ENCODE data around the gene RCOR1. TPM values are rescaled to one million over a fixed set of nuclear protein-coding genes. Genes with fewer than 3 reads are reported as not detected.
"Not testable (repeated sequence)": the region's sequence is repeated elsewhere in the genome, so short reads cannot be mapped to it uniquely, and the experiment has no call there.

The RCOR1 gene
- total RNA-seq, 2 experiments from 2014 or later = 22.4 to 24.7 TPM

- peaks cover 12% of the 10 kb centered on the region for H3K4me1 Mint-ChIP-seq (ENCODE audit: low read depth)
- peaks cover 7% of the 10 kb centered on the region for H3K36me3 Mint-ChIP-seq (ENCODE audit: low read depth)
- no peaks in the 10 kb centered on the region for H3K9me3 Mint-ChIP-seq (ENCODE audit: insufficient read depth)
- no peak overlapping the region for H3K4me3 Mint-ChIP-seq
- no peaks in the 10 kb centered on the region for H3K27me3 Mint-ChIP-seq (ENCODE audit: low read depth)
- H3K27ac Mint-ChIP-seq = no peak overlapping the region
- no peak for ATAC-seq
- POLR2A ChIA-PET = no interaction called here
- CTCF ChIA-PET = no interaction called here
- DNase-seq = no peak
Measured at GRCh38 chr14:102622262-102622885, 29.9 kb downstream of the RCOR1 start.

- CTCF ChIA-PET = interaction anchor here (0.6 kb wide), 1 partner anchor 392 kb away, joined by 3 read pairs; no protein-coding TSS in a partner anchor
- POLR2A ChIA-PET = no interaction called here
- H3K27me3 Mint-ChIP-seq (ENCODE audit: low read depth) = no peaks in the 10 kb centered on the region
- H3K4me1 Mint-ChIP-seq (ENCODE audit: low read depth) = peaks cover 9% of the 10 kb centered on the region
- peaks cover 7% of the 10 kb centered on the region for H3K36me3 Mint-ChIP-seq (ENCODE audit: low read depth)
- ATAC-seq (no peak), DNase-seq (no peak)
- H3K27ac Mint-ChIP-seq = no peak overlapping the region
- H3K9me3 Mint-ChIP-seq (ENCODE audit: insufficient read depth) = no peaks in the 10 kb centered on the region
- no peak overlapping the region for H3K4me3 Mint-ChIP-seq
Measured at GRCh38 chr14:102624666-102625065, 32.2 kb downstream of the RCOR1 start.

GRCh38 chr14:102625564-102626296, 33.3 kb downstream of the RCOR1 start:
- Mint-ChIP-seq H3K4me1 (ENCODE audit: low read depth) (peaks cover 7% of the 10 kb centered on the region), H3K27ac (no peak overlapping the region), H3K9me3 (ENCODE audit: insufficient read depth) (no peaks in the 10 kb centered on the region), H3K4me3 (no peak overlapping the region), H3K27me3 (ENCODE audit: low read depth) (no peaks in the 10 kb centered on the region), H3K36me3 (ENCODE audit: low read depth) (peaks cover 6% of the 10 kb centered on the region)
- ChIA-PET CTCF (no interaction called here), POLR2A (no interaction called here)
- DNase-seq = no peak
- ATAC-seq = no peak

- Mint-ChIP-seq H3K36me3 (ENCODE audit: low read depth) (peaks cover 4% of the 10 kb centered on the region), H3K4me3 (no peak overlapping the region), H3K4me1 (ENCODE audit: low read depth) (peaks cover 6% of the 10 kb centered on the region), H3K27me3 (ENCODE audit: low read depth) (no peaks in the 10 kb centered on the region), H3K27ac (no peak overlapping the region), H3K9me3 (ENCODE audit: insufficient read depth) (no peaks in the 10 kb centered on the region)
- ATAC-seq = no peak
- DNase-seq = no peak
- CTCF ChIA-PET = interaction anchor here (0.7 kb wide), 1 partner anchor 32 kb away, joined by 4 read pairs; no protein-coding TSS in a partner anchor
- POLR2A ChIA-PET = no interaction called here
Measured at GRCh38 chr14:102626530-102626929, 34.1 kb downstream of the RCOR1 start.

- Mint-ChIP-seq H3K27ac (no peak overlapping the region), H3K4me3 (no peak overlapping the region), H3K36me3 (ENCODE audit: low read depth) (peaks cover 2% of the 10 kb centered on the region), H3K9me3 (ENCODE audit: insufficient read depth) (no peaks in the 10 kb centered on the region), H3K27me3 (ENCODE audit: low read depth) (no peaks in the 10 kb centered on the region), H3K4me1 (ENCODE audit: low read depth) (peaks cover 12% of the 10 kb centered on the region)
- CTCF ChIA-PET = interaction anchor here (0.9 to 1.2 kb wide), 2 partner anchors 35 to 65 kb away, joined by 3 to 5 read pairs; no protein-coding TSS in a partner anchor
- no peak for ATAC-seq
- no peak for DNase-seq
- POLR2A ChIA-PET = interaction anchor here (0.6 kb wide), 1 partner anchor 22 kb away, joined by 3 read pairs; no protein-coding TSS in a partner anchor
Measured at GRCh38 chr14:102629011-102629444, 36.6 kb downstream of the RCOR1 start.

- H3K36me3 Mint-ChIP-seq (ENCODE audit: low read depth) = peaks cover 2% of the 10 kb centered on the region
- H3K27me3 Mint-ChIP-seq (ENCODE audit: low read depth) = no peaks in the 10 kb centered on the region
- CTCF ChIA-PET = interaction anchor here (0.9 to 1.2 kb wide), 2 partner anchors 36 to 64 kb away, joined by 3 to 5 read pairs; no protein-coding TSS in a partner anchor
- peaks cover 16% of the 10 kb centered on the region for H3K4me1 Mint-ChIP-seq (ENCODE audit: low read depth)
- POLR2A ChIA-PET = interaction anchor here (0.6 kb wide), 1 partner anchor 21 kb away, joined by 3 read pairs; no protein-coding TSS in a partner anchor
- H3K4me3 Mint-ChIP-seq = no peak overlapping the region
- H3K27ac Mint-ChIP-seq = no peak overlapping the region
- H3K9me3 Mint-ChIP-seq (ENCODE audit: insufficient read depth) = no peaks in the 10 kb centered on the region
- ATAC-seq = no peak
- DNase-seq = no peak
Measured at GRCh38 chr14:102629808-102630350, 37.4 kb downstream of the RCOR1 start.

- peaks cover 2% of the 10 kb centered on the region for H3K36me3 Mint-ChIP-seq (ENCODE audit: low read depth)
- H3K4me1 Mint-ChIP-seq (ENCODE audit: low read depth) = peaks cover 16% of the 10 kb centered on the region
- no peaks in the 10 kb centered on the region for H3K27me3 Mint-ChIP-seq (ENCODE audit: low read depth)
- POLR2A ChIA-PET = no interaction called here
- DNase-seq (no peak), ATAC-seq (no peak)
- H3K27ac Mint-ChIP-seq = no peak overlapping the region
- CTCF ChIA-PET = interaction anchor here (1.2 kb wide), 1 partner anchor 64 kb away, joined by 5 read pairs; no protein-coding TSS in a partner anchor
- no peak overlapping the region for H3K4me3 Mint-ChIP-seq
- H3K9me3 Mint-ChIP-seq (ENCODE audit: insufficient read depth) = no peaks in the 10 kb centered on the region
Measured at GRCh38 chr14:102630405-102630804, 38.0 kb downstream of the RCOR1 start.

GRCh38 chr14:102630881-102631280, 38.4 kb downstream of the RCOR1 start:
- Mint-ChIP-seq H3K4me1 (ENCODE audit: low read depth) (peaks cover 14% of the 10 kb centered on the region), H3K27me3 (ENCODE audit: low read depth) (no peaks in the 10 kb centered on the region), H3K9me3 (ENCODE audit: insufficient read depth) (no peaks in the 10 kb centered on the region), H3K4me3 (no peak overlapping the region), H3K36me3 (ENCODE audit: low read depth) (peaks cover 2% of the 10 kb centered on the region), H3K27ac (no peak overlapping the region)
- ATAC-seq (no peak), DNase-seq (no peak)
- CTCF ChIA-PET = no interaction called here
- POLR2A ChIA-PET = no interaction called here

GRCh38 chr14:102633906-102634595, 41.6 kb downstream of the RCOR1 start:
- DNase-seq = no peak
- CTCF ChIA-PET = no interaction called here
- H3K36me3 Mint-ChIP-seq (ENCODE audit: low read depth) = no peaks in the 10 kb centered on the region
- POLR2A ChIA-PET = no interaction called here
- H3K27me3 Mint-ChIP-seq (ENCODE audit: low read depth) = no peaks in the 10 kb centered on the region
- H3K4me3 Mint-ChIP-seq = no peak overlapping the region
- H3K4me1 Mint-ChIP-seq (ENCODE audit: low read depth) = peaks cover 12% of the 10 kb centered on the region
- no peak for ATAC-seq
- H3K27ac Mint-ChIP-seq = no peak overlapping the region
- no peaks in the 10 kb centered on the region for H3K9me3 Mint-ChIP-seq (ENCODE audit: insufficient read depth)

- H3K9me3 Mint-ChIP-seq (ENCODE audit: insufficient read depth); H3K27me3 Mint-ChIP-seq (ENCODE audit: low read depth); H3K4me3 Mint-ChIP-seq; ATAC-seq; DNase-seq; H3K36me3 Mint-ChIP-seq (ENCODE audit: low read depth); POLR2A ChIA-PET; H3K27ac Mint-ChIP-seq: not testable (repeated sequence)
- peaks cover 13% of the 10 kb centered on the region for H3K4me1 Mint-ChIP-seq (ENCODE audit: low read depth)
- CTCF ChIA-PET = interaction anchor here (1.0 kb wide), 1 partner anchor 45 kb away, joined by 3 read pairs; no protein-coding TSS in a partner anchor
Measured at GRCh38 chr14:102639611-102640010, 47.2 kb downstream of the RCOR1 start.

- Mint-ChIP-seq H3K4me3 (no peak overlapping the region), H3K27ac (peak overlapping the region; percentile 16), H3K4me1 (ENCODE audit: low read depth) (peaks cover 32% of the 10 kb centered on the region), H3K9me3 (ENCODE audit: insufficient read depth) (no peaks in the 10 kb centered on the region), H3K36me3 (ENCODE audit: low read depth) (peaks cover 5% of the 10 kb centered on the region), H3K27me3 (ENCODE audit: low read depth) (no peaks in the 10 kb centered on the region)
- ATAC-seq = no peak
- CTCF ChIA-PET = interaction anchor here (1.1 to 1.6 kb wide), 2 partner anchors 50 to 119 kb away, joined by 3 to 6 read pairs; no protein-coding TSS in a partner anchor
- DNase-seq = no peak
- POLR2A ChIA-PET = no interaction called here
Measured at GRCh38 chr14:102644523-102644922, 52.1 kb downstream of the RCOR1 start.
